Bronchial epithelial cell (primary cell): ENCODE measurements around the gene HYDIN. TPM values are rescaled to one million over a fixed set of nuclear protein-coding genes. Genes with fewer than 3 reads are reported as not detected.

ENCODE experiments used
- DNase-seq: peaks from one replicate; pipeline ENCODE4 v3.0.0-alpha.2; 2010; ENCODE audit warnings: low read depth
- FAIRE-seq: peaks from 2 replicates; lab custom pipeline; 2011; peaks lifted over from hg19 to GRCh38; lab: Jason Lieb, UNC
- H3K27me3 ChIP-seq: 2 replicates; pipeline ENCODE4 v1.5.1; 2011; ENCODE audit warnings: low read length; ENCODE audit not compliant: control insufficient read depth, insufficient read depth
- H3K36me3 ChIP-seq: 2 replicates; pipeline ENCODE4 v1.5.1; 2011; ENCODE audit warnings: low read length; ENCODE audit not compliant: control insufficient read depth, insufficient read depth
- H3K4me3 ChIP-seq: 2 replicates; pipeline ENCODE4 v1.5.1; 2011; ENCODE audit warnings: mild to moderate bottlenecking, low read depth, low read length, control low read depth
- CTCF ChIP-seq: IDR thresholded peaks from 2 replicates; pipeline ENCODE4 v1.5.1; 2011; ENCODE audit warnings: mild to moderate bottlenecking, moderate library complexity, low read length, control low read depth, inconsistent platforms; ENCODE audit not compliant: insufficient read depth, severe bottlenecking
- total RNA-seq: library from RNA; depleted of rRNA; stranded (reverse); fragments of >200 nt; gene quantifications from 2 replicates; pipeline ENCODE4 v1.2.1, GENCODE V29; 2014

Gene HYDIN
- total RNA-seq, 1 donor from 2014 or later, result 1.3 TPM

GRCh38 chr16:70766176-70766575 lies 464.3 kb downstream of the HYDIN start:
- no peak for TF ChIP-seq CTCF
- Histone ChIP-seq H3K36me3 (peaks cover 10% of the 10 kb centered on the region), H3K27me3 (no peaks in the 10 kb centered on the region), H3K4me3 (no peak overlapping the region)
- DNase-seq (no peak), FAIRE-seq (no peak)

GRCh38 chr16:70765491-70765890 lies 465.0 kb downstream of the HYDIN start:
- no peak for FAIRE-seq

GRCh38 chr16:70764632-70765031 lies 465.9 kb downstream of the HYDIN start:
- no peaks in the 10 kb centered on the region for H3K27me3 ChIP-seq
- no peak overlapping the region for H3K4me3 ChIP-seq
- DNase-seq (no peak), FAIRE-seq (no peak)
- TF ChIP-seq CTCF, result no peak
- peaks cover 11% of the 10 kb centered on the region for H3K36me3 ChIP-seq

More at GRCh38 chr16:70765491-70765890, 465.0 kb downstream of the HYDIN start:
- H3K27me3 ChIP-seq, result no peaks in the 10 kb centered on the region
- no peak for DNase-seq
- no peak for TF ChIP-seq CTCF
- no peak overlapping the region for H3K4me3 ChIP-seq
- peaks cover 10% of the 10 kb centered on the region for H3K36me3 ChIP-seq

GRCh38 chr16:70760221-70760620 lies 470.3 kb downstream of the HYDIN start:
- DNase-seq (no peak), FAIRE-seq (no peak)
- no peak for TF ChIP-seq CTCF
- Histone ChIP-seq H3K36me3 (peaks cover 11% of the 10 kb centered on the region), H3K4me3 (no peak overlapping the region), H3K27me3 (no peaks in the 10 kb centered on the region)

- TF ChIP-seq CTCF, result no peak
- no peaks in the 10 kb centered on the region for H3K27me3 ChIP-seq
- no peak for DNase-seq
- no peak overlapping the region for H3K4me3 ChIP-seq
- FAIRE-seq, result no peak
- H3K36me3 ChIP-seq, result peaks cover 11% of the 10 kb centered on the region
Observed at GRCh38 chr16:70759666-70760065, 470.9 kb downstream of the HYDIN start.

GRCh38 chr16:70758786-70759185 lies 471.7 kb downstream of the HYDIN start:
- DNase-seq (no peak), FAIRE-seq (no peak)
- Histone ChIP-seq H3K4me3 (no peak overlapping the region), H3K36me3 (peaks cover 11% of the 10 kb centered on the region), H3K27me3 (no peaks in the 10 kb centered on the region)
- no peak for TF ChIP-seq CTCF
